K562 (cell line): ENCODE data around the gene DLGAP3. TPM values are rescaled to one million over a fixed set of nuclear protein-coding genes. Genes with fewer than 3 reads are reported as not detected.

Experiments used
- ATAC-seq: fragments of 200-7000 bp; cut with Tn5 transposase; 3 replicates; pipeline ENCODE4 v1.9.1; 2020; ENCODE audit warnings: moderate library complexity
- BruUV-seq: library from RNA; stranded (reverse); fragments of 400-500 nt; replicated peaks from 2 replicates; lab custom pipeline; 2021; lab: Mats Ljungman, UMichigan
- CTCF ChIA-PET: fragments of 300-600 bp; formaldehyde crosslinking; extraction: SDS; loops from one replicate; lab custom pipeline; 2021; ENCODE audit warnings: low intra/inter-chr PET ratio; lab: Yijun Ruan, JAX
- POLR2A ChIA-PET: fragments of 300-600, 350-650 bp; sonication (Branson Sonifier 250); formaldehyde crosslinking; extraction: SDS; loops from one replicate; lab custom pipeline; 2021; ENCODE audit warnings: antibody characterized with exemption, inconsistent platforms; lab: Yijun Ruan, JAX
- DNase-seq, 4 experiments: peaks; one replicate each; pipeline versions ENCODE4 v3.0.0 to v3.0.0-alpha.2; 2011 to 2018; ENCODE audit warnings: low spot score in 3 of 4, mixed read lengths in 3 of 4; ENCODE audit errors: extremely low read depth in 1 of 4
- FAIRE-seq: peaks from 2 replicates; lab custom pipeline; 2011; peaks lifted over from hg19 to GRCh38; lab: Jason Lieb, UNC
- H2AFZ ChIP-seq: 2 replicates; pipeline ENCODE4 v1.6.0; 2011; ENCODE audit warnings: low read depth, low read length, control low read depth, inconsistent platforms
- H3K27ac ChIP-seq: fragments of 200-600 bp; 3 replicates; pipeline ENCODE4 v1.8.0; 2011; ENCODE audit warnings: low read depth, mild to moderate bottlenecking, control low read depth, inconsistent platforms, low read length, moderate library complexity, mixed read lengths; ENCODE audit errors: extremely low read depth
- H3K27me3 ChIP-seq, 2 experiments: fragments of 300-600 bp in 1 of 2; 2 replicates in 1 of 2; 3 replicates in 1 of 2; pipeline versions ENCODE4 v1.6.0 to v1.8.0; 2011; ENCODE audit warnings: inconsistent platforms in 2 of 2, low read length in 2 of 2, mild to moderate bottlenecking in 1 of 2, mixed read lengths in 1 of 2, moderate library complexity in 1 of 2; ENCODE audit not compliant: control insufficient read depth in 2 of 2, insufficient read depth in 2 of 2
- H3K36me3 ChIP-seq: fragments of 300-600 bp; 3 replicates; pipeline ENCODE4 v1.8.0; 2011; ENCODE audit warnings: mild to moderate bottlenecking, low read length, inconsistent platforms; ENCODE audit not compliant: control insufficient read depth, insufficient read depth
- H3K4me1 ChIP-seq, 2 experiments: fragments of 200-600 bp in 1 of 2; replicated peaks in 1 of 2; 2 replicates in 1 of 2; 3 replicates in 1 of 2; pipeline versions ENCODE4 v1.5.1 to v1.8.0; 2011; ENCODE audit warnings: inconsistent platforms in 2 of 2, low read length in 2 of 2, mild to moderate bottlenecking in 1 of 2, mixed read lengths in 1 of 2, moderate library complexity in 1 of 2; ENCODE audit not compliant: control insufficient read depth in 2 of 2, insufficient read depth in 2 of 2
- H3K4me2 ChIP-seq: 2 replicates; pipeline ENCODE4 v1.6.1; 2011; ENCODE audit warnings: low read length, control low read depth, inconsistent platforms, mixed read lengths; ENCODE audit not compliant: insufficient read depth
- H3K4me3 ChIP-seq: fragments of 200-600 bp; sonication (generic), shearing (Covaris generic); 2 replicates; pipeline ENCODE4 v1.5.1; 2016; ENCODE audit warnings: control low read depth, inconsistent platforms
- H3K79me2 ChIP-seq: fragments of 200-600 bp; 3 replicates; pipeline ENCODE4 v1.8.0; 2011; ENCODE audit warnings: low read length, inconsistent platforms; ENCODE audit not compliant: control insufficient read depth, insufficient read depth
- H3K9ac ChIP-seq, 2 experiments: 2 replicates each; pipeline versions ENCODE4 v1.6.0 to v1.6.1; 2011; ENCODE audit warnings: low read depth in 2 of 2, low read length in 2 of 2, control low read depth in 1 of 2, inconsistent platforms in 1 of 2, mild to moderate bottlenecking in 1 of 2, mixed read lengths in 1 of 2; ENCODE audit not compliant: insufficient read depth in 1 of 2
- H3K9me1 ChIP-seq: one replicate; pipeline ENCODE4 v1.6.0; 2011; ENCODE audit warnings: inconsistent platforms, mild to moderate bottlenecking, low read length, moderate library complexity; ENCODE audit not compliant: control insufficient read depth, insufficient read depth
- H3K9me3 ChIP-seq: replicated peaks from 2 replicates; pipeline ENCODE4 v1.5.1; 2011; ENCODE audit warnings: low read depth, low read length, inconsistent platforms; ENCODE audit not compliant: control insufficient read depth, insufficient read depth
- H4K20me1 ChIP-seq: replicated peaks from 2 replicates; pipeline ENCODE4 v1.6.1; 2011; ENCODE audit warnings: low read length, inconsistent platforms, mixed read lengths; ENCODE audit not compliant: control insufficient read depth, insufficient read depth
- HSF4 ChIP-seq: fragments of 250-450 bp; sonication (Bioruptor Pico); IDR thresholded peaks from 2 replicates; pipeline ENCODE4 v2.1.2; 2022; ENCODE audit warnings: mild to moderate bottlenecking, moderate library complexity, borderline replicate concordance
- MLLT1 ChIP-seq, 2 experiments: fragments of 450-650 bp; IDR thresholded peaks; 2 replicates each; pipeline ENCODE4 v1.6.1; 2016
- POLR3G ChIP-seq: IDR thresholded peaks from 2 replicates; pipeline ENCODE4 v1.6.1; 2011; ENCODE audit not compliant: insufficient read length, insufficient replicate concordance; ENCODE audit errors: extremely low read depth
- RBM39 ChIP-seq: fragments of 200-400 bp; formaldehyde crosslinking; optimal IDR thresholded peaks from 2 replicates; pipeline ENCODE3; 2018; ENCODE audit warnings: low read depth, low read length
- ZNF507 ChIP-seq: conservative IDR thresholded peaks from 2 replicates; pipeline ENCODE4 v1.6.1; 2017; ENCODE audit warnings: missing genetic modification characterization, missing compliant biosample characterization
- WGBS: fragments of 100-300 bp; shearing (Covaris generic); methylation state at CpG from one replicate; pipeline ENCODE4 v1.1.6; 2016; ENCODE audit warnings: low coverage, mixed read lengths; ENCODE audit not compliant: insufficient coverage; ENCODE audit errors: missing lambda C conversion rate; 5-methylcytosine and 5-hydroxymethylcytosine counted together
- in situ Hi-C: fragments of 300-500 bp; cut with MboI; formaldehyde crosslinking; loops from 4 replicates; pipeline ENCODE4 v1.15.0; 2018; ENCODE audit warnings: inconsistent platforms, mixed read lengths
- intact Hi-C: fragments of 100-400 bp; cut with micrococcal nuclease; formaldehyde crosslinking; loops from 2 replicates; pipeline ENCODE4 v1.14.2; 2022
- polyA plus RNA-seq, 8 experiments: library from polyadenylated mRNA; depleted of rRNA in 4 of 8; stranded (reverse) in 5 of 8; unstranded in 3 of 8; fragments of >200 nt; fragmentation: Nextera tagmentation in 2 of 8; fragmentation: Illumina TruSeq in 1 of 8; extraction: Ambion mirVana in 2 of 8; extraction: Trizol in 1 of 8; gene quantifications; 2 replicates each; pipeline versions ENCODE4 v1.2.1 to v1.2.3, GENCODE V29; 2011 to 2014; ENCODE audit warnings: inconsistent platforms in 1 of 8, missing spikeins in 1 of 8
- total RNA-seq, 7 experiments: library from RNA; depleted of rRNA in 6 of 7; stranded (reverse); fragments of >200 nt in 6 of 7; fragmentation: Illumina TruSeq in 2 of 7; extraction: Trizol in 2 of 7; gene quantifications; 2 replicates each; pipeline versions ENCODE4 v1.2.1 to v1.2.3, GENCODE V29; 2011 to 2021; ENCODE audit warnings: low replicate concordance in 1 of 7

Gene DLGAP3
- total and polyA plus RNA-seq, 9 of the 15 experiments (the other 6 are each of a cell fraction or from before 2014, with no cell fraction given), result 0.01 to 0.16 (median 0.07) TPM; not detected in 6

- in situ Hi-C loops, result no loop called here
- FAIRE-seq (no peak), DNase-seq (no peak), ATAC-seq (no peak)
- WGBS, result 8% methylated on average over 6 of the region's 6 CpGs
- POLR2A ChIA-PET, result interaction anchor here (0.6 to 1.1 kb wide), 4 partner anchors 58 to 830 kb away, joined by 3 read pairs; no protein-coding TSS in a partner anchor
- no peaks in the 10 kb centered on the region for H3K79me2 ChIP-seq
- no peak overlapping the region for H2AFZ ChIP-seq
- peaks cover 4 to 18% of the 10 kb centered on the region in 2 experiments; a peak in 3 of 5 replicates for H3K4me1 ChIP-seq
- H4K20me1 ChIP-seq, result peaks cover 18% of the 10 kb centered on the region
- H3K9ac ChIP-seq, result no peak overlapping the region
- no peak overlapping the region for H3K4me3 ChIP-seq
- peaks cover 16 to 35% of the 10 kb centered on the region in 2 experiments for H3K27me3 ChIP-seq
- TF ChIP-seq MLLT1 (IDR thresholded peaks at IDR 0.05) (no peak), RBM39 (no peak), ZNF507 (tag) (no peak), HSF4 (CRISPR knock-in tag) (no peak), POLR3G (no peak)
- no peaks in the 10 kb centered on the region for H3K9me3 ChIP-seq
- H3K36me3 ChIP-seq, result no peaks in the 10 kb centered on the region; the same call in 2 of the 3 replicates
- intact Hi-C loops, result no loop called here
- no peak overlapping the region for H3K4me2 ChIP-seq
- CTCF ChIA-PET, result no interaction called here
- no TSS peak for BruUV-seq
- H3K27ac ChIP-seq, result no peak overlapping the region
- H3K9me1 ChIP-seq, result peaks cover 3% of the 10 kb centered on the region
Observed at GRCh38 chr1:34926156-34926555, 3.3 kb downstream of the DLGAP3 start.
